ENCODE results near the gene MS4A7. TPM values are rescaled to one million over a fixed set of nuclear protein-coding genes. Genes with fewer than 3 reads are reported as not detected.
A peak's percentile ranks its signal among the peaks of the same experiment; 100 is the strongest.

Gene MS4A7, protein sequence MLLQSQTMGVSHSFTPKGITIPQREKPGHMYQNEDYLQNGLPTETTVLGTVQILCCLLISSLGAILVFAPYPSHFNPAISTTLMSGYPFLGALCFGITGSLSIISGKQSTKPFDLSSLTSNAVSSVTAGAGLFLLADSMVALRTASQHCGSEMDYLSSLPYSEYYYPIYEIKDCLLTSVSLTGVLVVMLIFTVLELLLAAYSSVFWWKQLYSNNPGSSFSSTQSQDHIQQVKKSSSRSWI
- total RNA-seq (ENCODE audit: low replicate concordance), result not detected in 2 replicates
- long read RNA-seq, result 0 reads

DNA sequence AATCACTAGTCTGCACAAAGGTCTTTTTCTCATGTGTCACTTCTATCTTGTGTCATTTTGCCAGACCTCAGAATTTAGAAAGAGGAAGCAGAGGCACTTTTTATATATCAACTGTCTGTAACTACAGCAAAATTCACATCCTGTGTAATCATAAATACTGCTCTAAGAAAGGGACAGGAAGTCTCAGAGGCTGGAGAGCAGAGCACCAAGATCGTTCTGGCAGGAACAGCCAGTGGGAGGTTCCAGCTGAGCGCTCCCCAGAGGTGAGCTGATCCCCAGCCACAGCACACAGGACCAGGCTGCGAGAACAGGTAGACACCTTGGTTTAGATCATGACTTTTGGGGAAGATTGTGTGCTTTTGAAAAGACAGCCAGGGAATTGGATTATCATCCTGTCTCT is at the start of gene MS4A7:
Gene MS4A7 (plus strand): TSS at position 179 of the 400 bp plus-strand sequence. CDS start 4,610 bp downstream, outside the sequence.
- Mint-ChIP-seq H3K9me3 (no peaks in the 10 kb centered on the region), H3K36me3 (no peaks in the 10 kb centered on the region), H3K4me1 (ENCODE audit: unreplicated experiment) (no peaks in the 10 kb centered on the region), H3K27me3 (no peaks in the 10 kb centered on the region), H3K27ac (no peak within 1 kb of the TSS), H3K4me3 (no peak within 1 kb of the TSS)
- TF ChIP-seq, protein P1, sequence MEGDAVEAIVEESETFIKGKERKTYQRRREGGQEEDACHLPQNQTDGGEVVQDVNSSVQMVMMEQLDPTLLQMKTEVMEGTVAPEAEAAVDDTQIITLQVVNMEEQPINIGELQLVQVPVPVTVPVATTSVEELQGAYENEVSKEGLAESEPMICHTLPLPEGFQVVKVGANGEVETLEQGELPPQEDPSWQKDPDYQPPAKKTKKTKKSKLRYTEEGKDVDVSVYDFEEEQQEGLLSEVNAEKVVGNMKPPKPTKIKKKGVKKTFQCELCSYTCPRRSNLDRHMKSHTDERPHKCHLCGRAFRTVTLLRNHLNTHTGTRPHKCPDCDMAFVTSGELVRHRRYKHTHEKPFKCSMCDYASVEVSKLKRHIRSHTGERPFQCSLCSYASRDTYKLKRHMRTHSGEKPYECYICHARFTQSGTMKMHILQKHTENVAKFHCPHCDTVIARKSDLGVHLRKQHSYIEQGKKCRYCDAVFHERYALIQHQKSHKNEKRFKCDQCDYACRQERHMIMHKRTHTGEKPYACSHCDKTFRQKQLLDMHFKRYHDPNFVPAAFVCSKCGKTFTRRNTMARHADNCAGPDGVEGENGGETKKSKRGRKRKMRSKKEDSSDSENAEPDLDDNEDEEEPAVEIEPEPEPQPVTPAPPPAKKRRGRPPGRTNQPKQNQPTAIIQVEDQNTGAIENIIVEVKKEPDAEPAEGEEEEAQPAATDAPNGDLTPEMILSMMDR (conservative IDR thresholded peaks at IDR 0.05), result no peak
- DNase-seq (ENCODE audit: extremely low spot score, unreplicated experiment), result no peak

DNA sequence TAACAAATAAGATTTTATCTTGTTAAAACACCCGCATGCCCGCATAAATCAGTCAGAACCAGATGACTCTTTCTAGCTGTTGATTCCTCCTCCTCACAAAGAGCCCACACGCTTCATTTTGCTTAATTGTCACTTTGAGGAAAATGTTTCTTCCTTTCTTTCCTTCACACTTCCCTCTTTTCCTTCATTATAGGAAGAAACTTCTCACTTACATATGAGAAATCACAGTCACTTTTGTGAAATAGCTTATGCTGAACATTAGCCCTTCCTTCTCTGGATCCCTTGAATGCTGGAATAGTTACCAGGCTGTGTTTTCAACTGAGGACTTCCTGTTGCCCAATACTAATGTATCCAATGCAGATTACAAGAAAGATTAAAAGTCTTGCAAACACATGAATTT is 45.5 kb upstream of the MS4A7 start:
- Mint-ChIP-seq H3K4me1 (ENCODE audit: unreplicated experiment) (no peaks in the 10 kb centered on the region), H3K27me3 (no peaks in the 10 kb centered on the region), H3K9me3 (no peaks in the 10 kb centered on the region), H3K27ac (no peak overlapping the region), H3K4me3 (no peak overlapping the region), H3K36me3 (no peaks in the 10 kb centered on the region)
- no peak for DNase-seq (ENCODE audit: extremely low spot score, unreplicated experiment)
- TF ChIP-seq, protein P1 (conservative IDR thresholded peaks at IDR 0.05), result no peak

DNA sequence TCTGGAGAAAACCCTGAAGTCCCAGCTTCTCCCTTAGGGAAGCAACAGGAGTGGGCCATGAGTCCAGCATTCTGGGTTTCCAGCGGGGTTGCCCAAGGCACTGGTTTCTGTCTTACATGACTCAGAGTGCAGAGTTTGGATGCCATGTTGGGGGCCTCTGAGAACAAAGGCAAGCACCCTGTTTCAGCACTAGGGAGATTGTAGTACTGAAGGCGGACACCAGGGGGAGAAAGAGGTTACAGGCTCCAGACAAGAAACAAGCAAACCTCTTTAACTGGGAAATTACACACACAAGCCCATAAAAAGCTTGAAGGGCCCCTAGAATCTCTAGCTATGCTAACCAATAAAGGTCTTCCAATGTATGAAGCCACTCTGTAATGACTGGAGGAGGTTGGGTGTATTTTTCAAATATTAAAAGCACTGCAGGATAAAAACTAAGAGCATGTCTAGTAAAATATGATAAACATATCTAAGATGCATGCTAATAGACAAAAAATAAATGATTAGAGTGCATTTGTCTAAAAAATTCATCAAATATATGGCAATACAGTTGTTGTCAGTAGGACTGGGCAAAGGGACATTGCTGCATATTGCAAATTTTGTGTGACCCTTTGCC is 44.2 kb upstream of the MS4A7 start:
- Mint-ChIP-seq H3K4me1 (ENCODE audit: unreplicated experiment) (no peaks in the 10 kb centered on the region), H3K36me3 (no peaks in the 10 kb centered on the region), H3K9me3 (no peaks in the 10 kb centered on the region), H3K27ac (no peak overlapping the region), H3K27me3 (no peaks in the 10 kb centered on the region), H3K4me3 (no peak overlapping the region)
- no peak for DNase-seq (ENCODE audit: extremely low spot score, unreplicated experiment)
- TF ChIP-seq, protein P1 (conservative IDR thresholded peaks at IDR 0.05), result peak; percentile 79

DNA sequence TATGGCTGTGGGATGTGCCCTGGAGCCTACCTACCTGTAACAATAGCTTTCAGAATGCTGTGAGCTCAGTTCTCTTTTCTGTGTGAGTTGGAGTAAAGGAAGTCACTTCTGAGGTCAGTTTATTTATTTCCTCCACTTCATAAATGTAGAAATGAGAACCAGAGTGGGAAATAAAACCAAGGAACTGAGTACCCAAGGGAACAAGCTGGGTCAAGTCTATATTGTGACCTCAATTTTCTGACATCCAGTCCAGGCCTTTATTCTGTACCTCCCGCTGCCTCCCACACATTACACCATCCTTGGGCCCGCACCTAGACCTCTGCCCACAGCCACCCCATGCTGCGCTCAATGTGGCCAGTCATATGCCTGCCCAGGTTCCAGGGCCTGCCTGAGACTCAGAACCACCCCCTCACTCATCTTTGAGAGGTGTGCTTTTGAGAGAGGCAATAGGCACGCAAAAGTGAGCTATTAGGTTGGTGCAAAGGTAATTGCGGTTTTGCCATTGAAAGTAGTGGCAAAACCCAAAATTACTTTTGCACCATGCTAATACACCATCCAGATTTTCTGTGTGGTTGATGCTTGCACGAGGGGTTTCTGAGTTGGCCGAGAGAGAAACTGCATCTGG is 41.5 kb upstream of the MS4A7 start:
- no peaks in the 10 kb centered on the region for H3K9me3 Mint-ChIP-seq
- TF ChIP-seq, protein P1 (conservative IDR thresholded peaks at IDR 0.05), result no peak
- no peaks in the 10 kb centered on the region for H3K27me3 Mint-ChIP-seq
- H3K4me1 Mint-ChIP-seq (ENCODE audit: unreplicated experiment), result no peaks in the 10 kb centered on the region
- no peak for DNase-seq (ENCODE audit: extremely low spot score, unreplicated experiment)
- H3K36me3 Mint-ChIP-seq, result no peaks in the 10 kb centered on the region
- H3K4me3 Mint-ChIP-seq, result no peak overlapping the region
- no peak overlapping the region for H3K27ac Mint-ChIP-seq

DNA sequence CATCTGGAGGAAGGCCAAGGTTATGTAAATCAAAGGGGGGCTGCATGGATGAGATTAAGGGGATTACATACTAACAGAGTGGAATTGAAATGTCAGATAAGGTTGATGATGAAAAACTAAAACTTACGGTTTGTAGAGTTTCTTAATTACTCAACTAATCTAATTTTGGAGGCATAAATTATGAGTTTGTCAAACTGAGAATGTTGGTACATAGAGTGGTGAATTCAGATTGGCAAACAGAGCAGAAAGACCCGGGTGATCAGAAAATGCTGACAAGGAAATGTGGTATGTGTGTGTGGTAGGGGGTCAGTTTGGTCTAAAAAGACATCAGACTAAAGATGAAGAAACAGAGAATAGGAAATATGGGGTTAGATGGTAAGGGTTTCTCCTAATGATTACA is 40.3 kb upstream of the MS4A7 start:
- Mint-ChIP-seq H3K9me3 (no peaks in the 10 kb centered on the region), H3K4me3 (no peak overlapping the region), H3K27ac (no peak overlapping the region), H3K4me1 (ENCODE audit: unreplicated experiment) (no peaks in the 10 kb centered on the region), H3K36me3 (no peaks in the 10 kb centered on the region), H3K27me3 (no peaks in the 10 kb centered on the region)
- TF ChIP-seq, protein P1 (conservative IDR thresholded peaks at IDR 0.05), result no peak
- no peak for DNase-seq (ENCODE audit: extremely low spot score, unreplicated experiment)

Measured in type B pancreatic cell (in vitro differentiated cells).